CD4-positive, alpha-beta T cell treated with Interleukin-4 for 1 hour (primary cell): ENCODE results near the gene SCAMP4.
"Not testable (repeated sequence)": the region's sequence is repeated elsewhere in the genome, so short reads cannot be mapped to it uniquely, and the experiment has no call there.

Experiments used
- DNase-seq, 2 donors: peaks; one replicate each; pipeline ENCODE4 v3.0.0-alpha.2; 2020 to 2022

Gene SCAMP4

GRCh38 chr19:1867349-1867724, 37.9 kb upstream of the SCAMP4 start:
- no peak for DNase-seq

- no peak for DNase-seq
Observed at GRCh38 chr19:1868971-1869370, 36.2 kb upstream of the SCAMP4 start.

DNA sequence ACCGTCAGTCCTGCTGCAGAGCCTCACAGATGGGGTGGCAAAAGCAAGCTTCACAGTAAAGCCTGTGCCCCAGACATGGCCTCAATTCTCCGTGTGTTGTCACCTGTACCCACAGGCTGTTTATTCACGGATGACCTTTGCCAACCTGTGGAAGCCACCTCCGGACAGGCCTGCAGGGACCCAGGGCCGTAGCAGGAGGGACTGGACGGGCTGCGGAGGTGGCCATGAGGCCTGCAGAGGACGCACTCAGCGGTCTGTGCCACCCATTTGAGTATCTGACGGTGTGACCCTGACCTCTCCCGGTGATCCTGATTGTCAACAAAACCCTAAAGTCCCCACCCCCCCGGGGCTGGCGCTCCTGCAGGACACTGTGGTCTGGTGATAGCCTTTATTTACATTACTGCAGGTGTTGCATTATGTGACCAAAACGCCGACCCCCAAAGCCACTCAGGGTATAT, 34.0 kb upstream of the SCAMP4 start:
- DNase-seq, result no peak

DNA sequence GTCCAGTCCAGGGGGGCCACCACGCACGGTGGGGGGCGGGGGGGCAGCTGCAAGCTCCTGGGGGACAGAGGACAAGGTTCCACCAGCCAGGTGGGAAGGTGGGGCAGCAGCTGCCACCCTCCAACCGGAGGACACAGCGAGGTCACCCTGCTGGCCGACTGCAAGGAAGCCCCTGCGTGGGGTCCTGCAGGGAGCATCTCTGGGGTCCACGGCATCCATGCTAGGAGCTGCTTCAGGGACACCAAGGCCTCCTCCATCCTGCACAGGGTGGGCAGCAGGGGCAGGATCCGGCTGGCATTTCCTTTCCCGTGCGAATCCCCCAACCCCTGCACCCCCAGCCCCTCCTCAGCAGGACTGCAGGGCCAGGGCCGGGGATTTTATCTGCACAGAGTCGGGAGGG, 33.6 kb upstream of the SCAMP4 start:
- no peak for DNase-seq

- no peak for DNase-seq
Observed at GRCh38 chr19:1872807-1873523, 32.2 kb upstream of the SCAMP4 start.

DNA sequence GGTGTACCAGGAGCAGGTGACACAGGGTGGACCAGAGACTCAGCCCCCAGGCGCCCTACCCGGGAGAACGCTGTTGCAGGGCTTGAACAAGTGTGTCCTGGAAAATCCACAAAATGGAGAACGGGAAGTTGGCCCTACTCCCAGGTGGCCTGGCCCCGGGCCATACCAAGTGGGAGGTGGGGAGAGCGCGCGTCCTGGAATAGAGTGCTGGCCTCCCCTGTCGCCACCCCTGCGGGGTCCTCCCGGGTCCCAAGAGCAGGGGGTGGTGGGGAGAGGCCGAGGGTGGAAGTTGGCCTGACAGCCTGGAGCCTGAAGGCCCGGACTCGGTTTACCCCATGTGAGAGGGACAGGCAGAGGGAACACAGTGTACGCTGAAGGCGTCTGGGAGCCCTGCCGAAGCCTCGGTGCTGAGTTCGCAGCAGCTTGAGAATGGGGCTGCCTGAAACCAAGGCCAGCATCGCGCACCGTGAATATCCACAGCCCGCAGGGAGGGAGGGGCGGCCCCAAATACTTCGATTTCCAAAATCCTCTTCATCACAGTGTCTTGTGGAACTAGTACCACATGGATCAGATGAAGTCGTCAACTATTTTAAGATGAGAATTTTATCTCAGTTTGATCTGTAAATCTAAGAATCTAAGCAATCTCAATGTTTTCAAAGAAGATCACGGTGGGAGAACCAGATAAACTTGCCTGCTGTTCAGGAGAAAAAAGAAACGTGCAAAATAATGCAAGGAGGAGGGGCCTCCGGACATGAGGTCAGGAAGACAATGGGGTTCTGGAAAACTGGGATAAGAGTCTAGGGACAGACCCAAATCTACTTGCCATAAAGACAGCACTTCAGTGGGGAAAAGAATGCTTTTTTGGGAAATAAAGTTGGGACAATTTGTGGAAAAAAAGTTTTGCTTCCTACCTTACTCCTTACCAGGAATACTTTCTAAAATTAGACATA, 31.4 kb upstream of the SCAMP4 start:
- no peak for DNase-seq

- DNase-seq, result peak in 1 of 2 donors; percentile 65
Observed at GRCh38 chr19:1874554-1875185, 30.5 kb upstream of the SCAMP4 start.

- DNase-seq, result not testable (repeated sequence)
Observed at GRCh38 chr19:1875265-1875645, 29.9 kb upstream of the SCAMP4 start.

DNA sequence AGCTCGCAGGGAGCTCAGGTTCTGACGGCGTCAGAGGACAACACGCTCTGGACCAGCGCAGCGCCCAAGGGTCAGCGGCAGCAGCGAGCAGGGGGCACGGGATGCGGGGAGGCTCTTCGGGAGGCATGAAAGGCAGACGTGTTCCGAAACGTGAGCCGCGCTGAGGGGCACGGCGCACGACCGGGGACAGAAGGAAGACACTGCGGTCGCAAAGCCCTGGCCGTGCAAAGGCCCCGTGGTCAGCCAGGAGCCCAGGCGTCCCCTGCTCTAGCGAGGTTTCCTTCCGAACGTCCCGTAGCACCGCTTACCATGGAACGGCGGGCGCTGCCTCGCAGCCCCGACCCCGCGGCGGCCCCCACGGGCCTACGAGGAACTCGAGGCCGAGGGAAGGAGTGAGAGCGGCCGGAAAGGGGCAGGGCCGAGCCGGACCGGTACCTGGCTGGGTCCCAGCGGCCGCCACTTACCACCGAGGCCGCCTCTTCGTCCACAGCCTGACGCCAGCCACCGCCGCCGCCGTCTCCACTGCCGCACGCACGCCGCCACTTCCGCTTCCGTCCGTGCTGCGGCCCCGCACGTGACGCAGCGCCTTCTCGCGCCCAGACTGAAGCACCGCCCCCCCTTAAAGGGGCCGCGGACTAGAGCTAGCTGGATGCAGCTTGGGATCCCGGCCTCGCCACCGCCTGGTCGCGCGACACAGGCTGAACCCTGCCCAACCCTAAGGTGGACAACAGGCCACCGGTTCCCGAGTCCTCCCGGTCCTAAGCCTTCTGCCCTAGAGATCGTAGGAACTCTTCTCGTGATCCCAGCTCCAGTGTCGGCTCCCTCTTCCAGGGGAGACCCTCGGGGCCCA, 29.3 kb upstream of the SCAMP4 start:
- DNase-seq, result peak; percentile 85 to 86

DNA sequence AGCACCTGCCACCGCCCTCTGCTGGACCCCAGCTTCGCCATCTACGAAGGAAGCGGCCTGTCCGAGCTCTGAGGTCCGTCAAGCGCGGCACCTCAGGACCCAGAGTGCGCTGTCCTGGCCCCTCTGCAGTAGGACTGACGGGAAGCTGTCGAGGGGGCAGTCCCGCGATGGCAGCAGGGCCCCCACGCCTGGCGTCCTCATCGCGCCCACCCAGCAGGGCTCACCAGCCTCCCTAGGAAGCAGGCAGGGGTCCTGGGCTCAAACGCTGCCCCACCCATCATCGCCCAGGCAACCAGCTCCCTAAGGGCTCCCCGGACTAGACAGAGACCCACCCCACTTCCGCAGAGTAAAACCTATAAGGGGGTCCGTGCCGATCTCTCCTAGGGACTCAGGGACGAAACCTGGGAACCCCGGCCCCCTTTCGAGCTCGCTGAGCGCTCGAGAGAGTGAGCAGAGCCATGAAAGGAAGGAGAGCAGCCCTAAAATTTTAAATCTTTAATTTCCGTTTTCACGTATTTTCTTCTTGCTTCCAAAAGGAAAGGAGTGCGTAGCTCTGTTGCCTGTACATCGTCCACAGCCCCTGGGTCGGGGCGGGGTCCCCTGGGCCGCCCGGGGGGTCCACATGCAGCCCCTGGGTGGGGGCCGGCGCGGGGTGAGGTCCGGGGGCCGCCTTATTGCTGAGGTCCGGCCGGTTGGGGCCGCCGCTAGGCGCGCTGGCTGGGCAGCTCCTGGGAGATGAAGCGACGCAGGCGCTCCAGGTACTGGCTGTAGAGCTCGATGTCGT, 28.5 kb upstream of the SCAMP4 start:
- DNase-seq, result not testable (repeated sequence)

DNA sequence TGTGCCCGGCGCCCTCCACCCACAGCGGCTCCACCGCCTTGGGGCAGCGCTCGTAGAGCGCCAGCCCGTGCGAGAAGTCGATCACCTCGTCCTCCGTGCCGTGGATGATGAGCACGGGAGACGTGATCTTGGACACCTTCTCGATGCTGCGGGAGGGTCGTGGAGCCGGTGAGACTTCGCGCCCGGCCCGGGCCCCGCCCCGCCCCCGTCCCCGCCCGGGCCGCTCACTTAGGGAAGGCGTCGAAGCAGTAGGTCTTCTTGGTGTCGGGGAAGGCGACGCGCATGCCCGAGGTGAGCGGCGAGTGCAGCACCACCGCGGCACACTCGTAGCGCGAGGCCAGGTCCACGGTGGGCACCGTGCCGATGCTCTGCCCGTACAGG, 27.9 kb upstream of the SCAMP4 start:
- DNase-seq, result not testable (repeated sequence)

DNA sequence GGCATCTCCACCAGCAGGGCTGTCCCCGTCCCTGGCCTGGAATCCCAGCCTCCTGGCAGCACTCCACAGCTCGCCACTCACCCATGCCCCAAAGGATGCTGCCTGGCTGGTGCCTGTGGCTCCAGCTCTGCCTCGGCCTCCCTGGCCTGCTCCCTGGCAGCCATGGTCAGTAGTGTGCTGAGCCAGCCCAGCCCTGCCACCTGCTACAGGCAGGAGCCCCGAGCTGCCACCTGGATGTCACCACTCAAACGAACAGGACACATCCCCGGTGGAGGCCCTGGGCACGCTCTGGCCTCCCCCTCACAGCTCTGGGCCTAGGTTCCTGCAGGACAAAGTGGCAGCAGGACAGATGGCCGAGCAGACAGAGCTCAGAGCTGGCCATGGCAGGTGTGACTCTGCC, 26.6 kb upstream of the SCAMP4 start:
- DNase-seq, result not testable (repeated sequence)

- DNase-seq, result not testable (repeated sequence)
Observed at GRCh38 chr19:1879982-1880381, 25.2 kb upstream of the SCAMP4 start.

DNA sequence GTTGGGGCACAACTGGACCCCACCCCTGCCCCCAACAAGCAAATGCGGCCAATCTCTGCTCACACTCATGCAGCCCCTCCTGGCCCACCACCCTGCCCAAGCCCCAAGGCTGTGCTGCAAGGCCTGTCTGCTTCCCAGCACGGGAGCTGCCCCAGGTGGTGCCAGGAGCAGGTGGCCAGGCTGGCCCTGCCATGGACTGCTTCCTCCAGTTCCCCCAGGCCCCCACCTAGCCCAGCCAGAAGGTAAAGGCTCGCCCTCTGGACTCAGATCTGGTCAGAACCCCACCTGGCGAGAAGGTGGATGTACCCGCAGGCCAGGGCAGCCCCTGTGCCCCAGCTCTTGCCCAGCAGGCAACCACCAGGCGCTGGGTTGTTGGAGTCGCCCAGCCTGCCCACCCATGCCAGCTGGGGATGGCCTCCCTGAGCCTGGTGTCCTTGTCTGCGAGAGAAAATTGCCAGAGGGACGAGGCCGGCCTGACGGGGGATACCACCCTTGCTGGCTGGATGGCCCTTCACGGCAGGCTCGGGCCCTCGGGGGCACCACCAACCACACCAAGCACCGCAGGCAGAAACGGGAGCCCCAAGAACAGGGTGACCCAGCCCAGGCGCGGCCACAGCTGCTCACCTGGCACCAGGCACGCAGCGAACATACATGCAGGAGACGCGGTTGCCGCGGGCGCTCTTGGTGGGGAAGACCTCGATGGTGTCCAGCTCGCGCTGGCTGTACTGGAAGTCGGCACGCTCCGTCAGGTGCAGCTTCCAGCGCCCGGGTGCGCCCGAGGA, 24.4 kb upstream of the SCAMP4 start:
- DNase-seq, result no peak

- DNase-seq, result not testable (repeated sequence)
Observed at GRCh38 chr19:1881393-1882088, 23.7 kb upstream of the SCAMP4 start.

DNA sequence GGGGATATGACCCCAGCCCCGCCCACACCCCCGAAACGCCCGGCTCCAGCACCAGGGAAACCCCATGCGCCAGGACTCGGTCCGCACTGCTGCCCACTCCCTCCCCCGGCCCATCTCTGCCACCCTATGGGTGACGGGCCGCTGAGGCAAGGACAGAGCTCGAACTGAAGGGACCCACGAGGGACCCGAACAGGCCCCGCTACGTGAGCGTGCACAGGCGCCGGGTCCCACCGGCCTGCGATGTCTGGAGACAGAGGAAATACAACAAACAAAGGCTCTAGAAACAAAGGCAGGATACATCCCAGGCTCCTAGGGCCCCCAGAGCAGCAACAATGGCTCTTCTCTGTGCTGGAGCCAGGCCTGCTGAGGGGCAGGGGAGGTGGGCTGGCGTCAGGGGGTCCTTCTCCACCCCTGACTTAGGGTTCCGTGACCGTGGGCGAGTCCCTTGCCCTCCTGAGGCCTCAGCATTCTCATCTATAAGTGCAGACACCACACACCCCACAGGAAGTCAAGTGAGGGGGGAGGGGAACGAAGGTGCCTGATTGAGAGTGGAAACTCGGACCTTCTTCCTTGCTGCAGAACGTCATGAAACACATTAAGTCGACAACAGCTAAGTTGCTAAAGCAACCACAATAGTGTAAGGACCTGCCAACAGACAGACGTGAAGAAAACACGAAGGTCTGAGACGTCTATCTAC, 23.0 kb upstream of the SCAMP4 start:
- DNase-seq, result peak; percentile 87 to 90

DNA sequence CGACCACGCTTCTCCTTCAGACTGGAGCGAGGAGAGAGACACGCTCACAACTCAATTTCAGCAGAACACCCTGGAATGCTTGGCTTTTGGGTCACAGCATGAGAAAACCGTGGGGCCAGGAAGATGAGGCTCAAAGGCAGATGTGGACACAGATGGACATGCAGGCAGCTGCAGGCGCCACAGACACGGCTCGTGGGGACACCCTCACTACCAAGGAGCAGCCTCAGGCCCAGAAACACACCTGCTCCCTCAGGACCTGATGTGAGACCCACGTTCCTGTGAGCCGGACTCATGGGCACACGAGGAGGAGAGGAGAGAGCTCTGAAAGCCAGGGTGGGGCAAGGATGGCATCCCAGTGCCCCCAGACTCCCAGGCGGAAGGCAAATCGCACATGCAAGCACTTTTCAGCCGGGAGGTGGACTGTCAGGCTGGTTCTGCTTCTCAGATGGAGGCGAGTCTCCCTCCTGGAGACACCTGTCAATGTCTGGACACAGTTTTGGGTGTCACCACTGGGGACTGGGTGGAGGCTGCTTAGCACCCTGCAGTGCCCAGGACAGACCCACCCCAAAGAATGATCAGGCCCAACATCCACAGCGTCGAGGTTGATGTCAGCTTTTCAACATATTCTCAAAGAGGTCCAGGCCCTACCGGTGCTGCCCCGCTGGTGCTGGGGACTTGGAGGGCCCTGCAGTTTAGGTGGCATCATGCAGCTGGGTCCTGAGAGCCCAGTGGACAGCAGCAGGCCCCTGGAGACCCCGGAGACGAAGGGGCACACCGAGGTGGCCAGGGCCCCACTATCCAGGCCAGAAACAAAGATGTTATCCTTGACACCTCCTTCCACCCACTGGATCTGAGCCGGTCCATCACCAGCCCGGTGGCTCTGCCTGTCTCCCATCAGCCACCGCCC, 22.2 kb upstream of the SCAMP4 start:
- no peak for DNase-seq

DNA sequence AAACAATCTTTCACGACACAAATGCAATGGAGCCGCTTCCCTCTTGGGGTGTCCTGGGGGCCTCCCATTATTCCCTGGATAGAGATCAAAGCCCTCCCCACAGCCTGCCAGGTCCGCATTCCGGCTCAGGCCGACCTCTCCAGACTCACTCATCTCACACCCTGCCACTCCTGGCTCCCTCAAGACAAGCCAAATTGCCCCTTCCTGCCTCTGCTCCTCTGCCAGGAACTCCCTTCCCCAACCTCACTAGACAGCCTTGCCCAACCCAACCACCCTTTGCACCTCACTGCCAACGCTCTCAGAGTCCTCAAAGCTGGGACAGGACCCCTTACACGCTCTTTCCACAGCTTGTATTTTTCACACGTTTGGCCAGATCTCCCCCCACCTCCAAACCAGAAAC, 21.4 kb upstream of the SCAMP4 start:
- DNase-seq, result no peak
